ENCODE data around the gene HEPH.
"Not testable (repeated sequence)": the region's sequence is repeated elsewhere in the genome, so short reads cannot be mapped to it uniquely, and the experiment has no call there.

- not testable (repeated sequence) for TF ChIP-seq CTCF (IDR thresholded peaks at IDR 0.05; ENCODE audit: insufficient read depth, low read depth, low read length); EZH2 (IDR thresholded peaks at IDR 0.05; ENCODE audit: insufficient read depth, low read length)
Observed at GRCh38 chrX:66121354-66121753, 42.7 kb upstream of the HEPH start.

Data from astrocyte (in vitro differentiated cells and primary cell).